ENCODE measurements around the gene YKT6. TPM values are rescaled to one million over a fixed set of nuclear protein-coding genes. Genes with fewer than 3 reads are reported as not detected.
"Not testable (repeated sequence)": the region's sequence is repeated elsewhere in the genome, so short reads cannot be mapped to it uniquely, and the experiment has no call there.

YKT6 gene
- total and polyA plus RNA-seq, 2 donors (not counting 1 experiment from before 2014, with no cell fraction given): 36.5 to 62.3 TPM

DNA sequence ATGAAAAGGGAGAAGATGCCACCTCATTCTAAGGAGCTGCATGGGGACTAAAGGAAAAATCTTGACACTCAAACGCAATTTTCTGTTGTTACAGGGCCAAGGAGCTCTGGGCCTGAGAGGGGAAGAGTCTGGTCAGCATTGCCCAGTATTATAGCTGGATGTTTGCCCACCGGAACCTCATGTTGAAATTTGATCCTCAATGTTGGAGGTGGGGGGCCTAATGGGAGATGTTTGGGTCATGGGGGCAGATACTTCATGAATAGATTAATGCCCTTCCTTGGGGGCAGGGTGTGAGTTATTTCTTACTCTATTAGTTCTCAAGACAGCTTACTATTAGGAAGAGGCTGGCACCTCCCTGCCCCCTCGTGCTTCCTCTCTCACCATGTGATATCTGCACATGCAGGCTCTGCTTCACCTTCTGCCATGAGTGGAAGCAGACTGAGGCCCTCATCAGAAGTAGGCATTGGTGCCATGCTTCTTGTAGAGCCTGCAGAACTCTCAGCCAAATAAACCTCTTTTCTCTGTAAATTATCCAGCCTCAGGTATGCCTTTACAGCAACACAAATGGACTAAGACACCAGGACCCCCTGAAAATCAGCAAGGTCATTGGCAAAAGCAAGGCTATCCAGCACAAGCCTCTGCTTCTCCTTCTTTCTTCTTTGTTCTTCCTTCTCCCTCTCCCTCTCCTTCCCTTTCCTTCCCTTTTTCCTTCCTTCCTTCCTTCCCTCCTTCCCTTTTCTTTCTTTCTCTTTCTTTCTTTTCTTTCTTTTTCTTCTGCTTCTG lies 26.7 kb upstream of the YKT6 start:
- Mint-ChIP-seq H3K27ac (no peak overlapping the region), H3K4me1 (peaks cover 3% of the 10 kb centered on the region), H3K9me3 (ENCODE audit: insufficient read depth) (no peaks in the 10 kb centered on the region), H3K4me3 (no peak overlapping the region), H3K27me3 (peaks cover 37% of the 10 kb centered on the region)
- H3K4me3 ChIP-seq (ENCODE audit: control extremely low read depth in 1 of 5, extremely low read depth in 1 of 5, insufficient read depth in 1 of 5, low read depth in 2 of 5, low read length in 4 of 5): no peak overlapping the region
- H2AFZ ChIP-seq (ENCODE audit: insufficient read depth, low read depth, low read length, poor library complexity, severe bottlenecking): no peak overlapping the region
- no peak overlapping the region for H3K4me2 ChIP-seq (replicated peaks; ENCODE audit: low read depth, low read length, poor library complexity, severe bottlenecking)
- H3K9me3 ChIP-seq (ENCODE audit: control extremely low read depth in 1 of 3, control insufficient read depth in 2 of 3, insufficient read depth in 1 of 3, low read length in 2 of 3): no peaks in the 10 kb centered on the region
- H3K27me3 ChIP-seq (replicated peaks in 1 of 4; ENCODE audit: control extremely low read depth in 1 of 4, control insufficient read depth in 3 of 4, insufficient read depth in 4 of 4, low read length in 3 of 4): peaks cover 0 to 24% (median 1%) of the 10 kb centered on the region in 4 experiments
- no peaks in the 10 kb centered on the region for H3K4me1 ChIP-seq (ENCODE audit: control insufficient read depth in 2 of 2, insufficient read depth in 2 of 2, low read length in 2 of 2)
- CTCF ChIA-PET: no interaction called here
- DNase-seq: no peak
- H4K20me1 ChIP-seq (ENCODE audit: control insufficient read depth, insufficient read depth, low read length, poor library complexity, severe bottlenecking): no peaks in the 10 kb centered on the region
- intact Hi-C loops (cut with micrococcal nuclease): no loop called here
- H3K79me2 ChIP-seq (ENCODE audit: control insufficient read depth, insufficient read depth, low read length): no peaks in the 10 kb centered on the region
- no peak for ATAC-seq (ENCODE audit: low read depth)
- no peak overlapping the region for H3K9ac ChIP-seq (ENCODE audit: low read length)
- 57% methylated on average over 3 of the region's 3 CpGs for WGBS (ENCODE audit: insufficient coverage)
- H3K36me3 ChIP-seq (replicated peaks in 1 of 2; ENCODE audit: control extremely low read depth in 1 of 2, control insufficient read depth in 1 of 2, extremely low read depth in 1 of 2, insufficient read depth in 2 of 2, low read length in 1 of 2): no peaks in the 10 kb centered on the region
- H3K27ac ChIP-seq (ENCODE audit: low read length in 2 of 2): no peak overlapping the region
- POLR2A ChIA-PET: no interaction called here
- no peak for TF ChIP-seq EZH2 (IDR thresholded peaks at IDR 0.05; ENCODE audit: borderline replicate concordance, insufficient read depth, low read depth, low read length, poor library complexity, severe bottlenecking)
- TF ChIP-seq, protein P1, sequence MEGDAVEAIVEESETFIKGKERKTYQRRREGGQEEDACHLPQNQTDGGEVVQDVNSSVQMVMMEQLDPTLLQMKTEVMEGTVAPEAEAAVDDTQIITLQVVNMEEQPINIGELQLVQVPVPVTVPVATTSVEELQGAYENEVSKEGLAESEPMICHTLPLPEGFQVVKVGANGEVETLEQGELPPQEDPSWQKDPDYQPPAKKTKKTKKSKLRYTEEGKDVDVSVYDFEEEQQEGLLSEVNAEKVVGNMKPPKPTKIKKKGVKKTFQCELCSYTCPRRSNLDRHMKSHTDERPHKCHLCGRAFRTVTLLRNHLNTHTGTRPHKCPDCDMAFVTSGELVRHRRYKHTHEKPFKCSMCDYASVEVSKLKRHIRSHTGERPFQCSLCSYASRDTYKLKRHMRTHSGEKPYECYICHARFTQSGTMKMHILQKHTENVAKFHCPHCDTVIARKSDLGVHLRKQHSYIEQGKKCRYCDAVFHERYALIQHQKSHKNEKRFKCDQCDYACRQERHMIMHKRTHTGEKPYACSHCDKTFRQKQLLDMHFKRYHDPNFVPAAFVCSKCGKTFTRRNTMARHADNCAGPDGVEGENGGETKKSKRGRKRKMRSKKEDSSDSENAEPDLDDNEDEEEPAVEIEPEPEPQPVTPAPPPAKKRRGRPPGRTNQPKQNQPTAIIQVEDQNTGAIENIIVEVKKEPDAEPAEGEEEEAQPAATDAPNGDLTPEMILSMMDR (IDR thresholded peaks at IDR 0.05): no peak

DNA sequence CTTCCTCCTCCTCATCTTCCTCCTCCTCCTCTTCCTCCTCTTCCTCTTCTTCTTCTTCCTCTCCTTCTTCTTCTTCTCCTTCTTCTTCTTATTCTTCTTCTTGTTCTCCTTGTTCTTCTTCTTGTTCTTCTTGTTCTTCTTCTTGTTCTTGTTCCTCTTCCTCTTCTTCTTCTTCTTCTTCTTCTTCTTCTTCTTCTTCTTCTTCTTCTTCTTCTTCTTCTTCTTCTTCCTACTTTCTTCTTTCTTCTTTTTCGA lies 26.2 kb upstream of the YKT6 start:
- 29% methylated on average over 1 of the region's 1 CpG for WGBS (ENCODE audit: insufficient coverage)

More for the DNA sequence above, 26.2 kb upstream of the YKT6 start:
- H3K36me3 ChIP-seq (replicated peaks in 1 of 2; ENCODE audit: control extremely low read depth in 1 of 2, control insufficient read depth in 1 of 2, extremely low read depth in 1 of 2, insufficient read depth in 2 of 2, low read length in 1 of 2); ATAC-seq (ENCODE audit: low read depth); H2AFZ ChIP-seq (ENCODE audit: insufficient read depth, low read depth, low read length, poor library complexity, severe bottlenecking); H3K4me1 Mint-ChIP-seq; POLR2A ChIA-PET; H3K9ac ChIP-seq (ENCODE audit: low read length); intact Hi-C loops (cut with micrococcal nuclease); H3K27ac ChIP-seq (ENCODE audit: low read length in 2 of 2); H3K4me3 Mint-ChIP-seq; H3K27ac Mint-ChIP-seq; H3K9me3 Mint-ChIP-seq (ENCODE audit: insufficient read depth); H3K9me3 ChIP-seq (ENCODE audit: control extremely low read depth in 1 of 3, control insufficient read depth in 2 of 3, insufficient read depth in 1 of 3, low read length in 2 of 3); H3K4me1 ChIP-seq (ENCODE audit: control insufficient read depth in 2 of 2, insufficient read depth in 2 of 2, low read length in 2 of 2); H4K20me1 ChIP-seq (ENCODE audit: control insufficient read depth, insufficient read depth, low read length, poor library complexity, severe bottlenecking); H3K79me2 ChIP-seq (ENCODE audit: control insufficient read depth, insufficient read depth, low read length); H3K4me3 ChIP-seq (ENCODE audit: control extremely low read depth in 1 of 5, extremely low read depth in 1 of 5, insufficient read depth in 1 of 5, low read depth in 2 of 5, low read length in 4 of 5); CTCF ChIA-PET; H3K4me2 ChIP-seq (replicated peaks; ENCODE audit: low read depth, low read length, poor library complexity, severe bottlenecking); DNase-seq: not testable (repeated sequence)
- peaks cover 41% of the 10 kb centered on the region for H3K27me3 Mint-ChIP-seq
- TF ChIP-seq, protein P1 (IDR thresholded peaks at IDR 0.05): peak; percentile 33
- H3K27me3 ChIP-seq (replicated peaks in 1 of 4; ENCODE audit: control extremely low read depth in 1 of 4, control insufficient read depth in 3 of 4, insufficient read depth in 4 of 4, low read length in 3 of 4): peaks cover 0 to 24% (median 1%) of the 10 kb centered on the region in 4 experiments

Measured in B cell (primary cell).